Epithelial cell of esophagus (primary cell): Measurements from ENCODE around the gene TRIM38.

Experiments used
- DNase-seq: peaks from one replicate; pipeline ENCODE4 v3.0.0; 2010; ENCODE audit warnings: low read depth
- H3K4me3 ChIP-seq: 2 replicates; pipeline ENCODE4 v1.5.1; 2011; ENCODE audit warnings: mild to moderate bottlenecking, low read length, control low read depth
- TF ChIP-seq, protein P1 (sequence below): IDR thresholded peaks from 2 replicates; pipeline ENCODE4 v1.5.1; 2011; ENCODE audit warnings: low read depth, mild to moderate bottlenecking, low read length, control low read depth, inconsistent platforms; ENCODE audit not compliant: insufficient read depth; ENCODE audit errors: missing control alignments

The TRIM38 gene

DNA sequence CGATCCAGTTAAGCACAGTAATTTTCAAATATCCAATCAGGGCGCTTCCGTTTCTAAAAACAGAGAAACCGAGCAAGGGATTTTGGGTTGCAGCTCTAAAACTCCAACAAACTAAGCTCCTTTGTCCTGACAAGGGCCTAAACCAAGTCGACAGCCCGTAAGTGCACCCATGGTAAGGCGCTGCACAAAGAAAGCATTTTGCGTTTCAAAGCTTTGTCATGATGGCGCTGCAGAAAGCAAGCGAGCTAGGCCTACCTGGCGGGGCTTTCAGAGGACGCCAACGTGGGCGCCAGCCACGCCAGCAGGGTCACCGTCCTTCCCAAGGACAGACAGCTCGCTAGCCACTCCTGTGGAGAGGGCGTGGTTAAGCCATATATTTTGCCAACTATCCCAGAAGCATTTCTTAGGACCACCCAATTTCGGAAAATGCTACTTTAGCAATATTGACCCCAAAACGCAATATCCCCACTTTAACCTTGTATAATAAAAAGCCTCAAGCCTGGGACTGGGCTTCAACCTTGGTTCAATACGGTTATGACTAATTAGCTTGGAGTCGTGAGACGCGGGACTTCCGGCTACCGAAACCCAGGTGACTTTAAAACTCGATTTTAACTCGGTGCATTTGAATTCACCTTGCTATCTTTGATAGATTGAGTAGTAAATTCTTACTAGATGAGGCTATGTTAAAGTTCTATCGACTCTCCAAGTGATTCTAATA lies 53.8 kb downstream of the TRIM38 start:
- TF ChIP-seq, protein P1, sequence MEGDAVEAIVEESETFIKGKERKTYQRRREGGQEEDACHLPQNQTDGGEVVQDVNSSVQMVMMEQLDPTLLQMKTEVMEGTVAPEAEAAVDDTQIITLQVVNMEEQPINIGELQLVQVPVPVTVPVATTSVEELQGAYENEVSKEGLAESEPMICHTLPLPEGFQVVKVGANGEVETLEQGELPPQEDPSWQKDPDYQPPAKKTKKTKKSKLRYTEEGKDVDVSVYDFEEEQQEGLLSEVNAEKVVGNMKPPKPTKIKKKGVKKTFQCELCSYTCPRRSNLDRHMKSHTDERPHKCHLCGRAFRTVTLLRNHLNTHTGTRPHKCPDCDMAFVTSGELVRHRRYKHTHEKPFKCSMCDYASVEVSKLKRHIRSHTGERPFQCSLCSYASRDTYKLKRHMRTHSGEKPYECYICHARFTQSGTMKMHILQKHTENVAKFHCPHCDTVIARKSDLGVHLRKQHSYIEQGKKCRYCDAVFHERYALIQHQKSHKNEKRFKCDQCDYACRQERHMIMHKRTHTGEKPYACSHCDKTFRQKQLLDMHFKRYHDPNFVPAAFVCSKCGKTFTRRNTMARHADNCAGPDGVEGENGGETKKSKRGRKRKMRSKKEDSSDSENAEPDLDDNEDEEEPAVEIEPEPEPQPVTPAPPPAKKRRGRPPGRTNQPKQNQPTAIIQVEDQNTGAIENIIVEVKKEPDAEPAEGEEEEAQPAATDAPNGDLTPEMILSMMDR: no peak
- peak overlapping the region; percentile 51 for H3K4me3 ChIP-seq

DNA sequence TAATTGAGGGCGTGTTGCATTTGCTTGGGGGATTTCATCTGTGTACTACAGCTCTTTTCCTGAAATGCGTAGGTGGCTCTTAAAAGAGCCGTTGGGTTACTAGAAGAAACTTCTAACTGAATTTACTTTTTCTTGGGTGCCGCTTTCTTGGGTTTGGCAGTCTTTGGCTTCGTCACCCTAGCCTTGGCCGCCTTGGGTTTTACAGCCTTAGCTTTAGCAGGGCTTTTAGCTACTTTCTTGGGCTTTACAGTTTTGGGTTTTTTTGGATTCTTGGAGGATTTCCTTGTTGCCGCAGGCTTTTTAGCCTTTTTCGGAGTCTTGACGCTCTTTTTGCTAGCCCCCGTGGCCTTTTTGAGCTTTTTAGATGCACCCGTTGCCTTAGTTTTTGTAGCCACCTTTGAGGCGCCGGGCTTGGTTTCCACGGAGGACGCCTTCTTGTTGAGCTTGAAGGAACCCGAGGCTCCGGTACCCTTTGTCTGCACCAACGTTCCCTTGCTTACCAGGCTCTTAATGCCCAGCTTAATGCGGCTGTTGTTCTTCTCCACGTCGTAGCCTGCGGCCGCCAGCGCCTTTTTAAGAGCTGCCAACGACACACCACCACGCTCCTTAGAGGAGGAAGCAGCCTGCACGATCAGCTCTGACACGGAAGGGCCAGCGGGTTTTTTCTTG lies 54.5 kb downstream of the TRIM38 start:
- TF ChIP-seq, protein P1: no peak
- DNase-seq: peak; percentile 33
- H3K4me3 ChIP-seq: peak overlapping the region; percentile 51

More for the DNA sequence above, 53.8 kb downstream of the TRIM38 start:
- DNase-seq: peak; percentile 42

GRCh38 chr6:26017632-26017966 lies 55.0 kb downstream of the TRIM38 start:
- DNase-seq: peak; percentile 97
- H3K4me3 ChIP-seq: peak overlapping the region; percentile 51
- TF ChIP-seq, protein P1: peak; percentile 47

DNA sequence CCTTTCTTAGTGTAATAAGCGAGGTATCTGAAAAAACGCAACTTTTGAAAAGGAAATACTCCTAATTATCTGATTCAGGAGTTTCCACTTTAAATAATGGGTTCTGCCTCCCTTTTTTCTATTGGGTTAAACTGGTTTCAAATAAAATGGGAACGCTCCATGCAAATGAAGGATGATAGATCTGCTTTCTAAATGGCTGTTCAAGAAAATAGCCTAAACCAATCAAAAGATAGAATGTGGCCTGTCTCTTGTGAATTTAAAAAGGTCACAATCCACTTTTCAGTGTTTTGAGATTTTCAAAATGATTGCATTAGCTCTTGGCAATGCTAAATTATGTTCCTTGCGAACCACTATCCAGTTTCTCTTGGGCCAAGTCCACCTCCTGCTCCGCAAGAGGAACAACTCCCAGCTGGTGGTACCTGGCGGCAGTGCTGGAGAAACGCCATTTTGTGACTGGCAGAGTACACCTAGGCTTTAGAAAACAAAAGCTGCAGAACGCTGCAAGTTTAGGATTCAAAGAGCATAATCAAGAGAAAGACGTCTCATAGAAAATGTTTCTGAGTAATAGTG lies 56.7 kb downstream of the TRIM38 start:
- DNase-seq: peak; percentile 35
- peak overlapping the region; percentile 74 for H3K4me3 ChIP-seq
- TF ChIP-seq, protein P1: no peak

DNA sequence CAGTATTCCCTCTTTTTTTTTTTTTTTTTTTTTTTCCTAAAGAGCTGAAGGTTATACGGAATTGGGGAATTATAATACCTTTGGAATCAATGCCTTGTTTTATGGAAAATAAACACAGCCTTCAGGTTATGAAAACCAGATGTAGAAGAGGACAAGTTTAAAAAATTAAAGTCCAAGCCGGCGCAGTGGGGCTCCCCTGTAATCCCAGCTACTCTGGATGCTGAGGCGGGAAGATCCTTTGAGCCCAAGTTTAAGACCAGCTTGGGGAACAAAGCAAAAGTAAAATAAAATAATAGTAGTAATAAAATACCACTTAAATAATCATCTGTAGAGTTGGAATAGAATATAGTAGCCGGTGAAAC lies 57.3 kb downstream of the TRIM38 start:
- peak overlapping the region; percentile 74 for H3K4me3 ChIP-seq
- no peak for DNase-seq
- TF ChIP-seq, protein P1: no peak

GRCh38 chr6:26020329-26021000 lies 57.9 kb downstream of the TRIM38 start:
- TF ChIP-seq, protein P1: no peak
- DNase-seq: peak; percentile 91
- H3K4me3 ChIP-seq: peak overlapping the region; percentile 74
